HCT116 (cell line): ENCODE data around the gene CERT1.

Experiments used
- CBX3 ChIP-seq: IDR thresholded peaks from 2 replicates; pipeline ENCODE4 v1.6.1; 2012; ENCODE audit warnings: low read depth
- EGR1 ChIP-seq: IDR thresholded peaks from 2 replicates; pipeline ENCODE4 v1.6.1; 2012; ENCODE audit warnings: low read depth
- EZH2phosphoT487 ChIP-seq: fragments of 200-600 bp; IDR thresholded peaks from 2 replicates; pipeline ENCODE4 v1.6.1; 2018; ENCODE audit warnings: antibody characterized with exemption, borderline replicate concordance
- POLR2A ChIP-seq: IDR thresholded peaks from 2 replicates; pipeline ENCODE4 v1.7.0; 2011; ENCODE audit warnings: borderline replicate concordance; ENCODE audit not compliant: insufficient read depth, insufficient read length; ENCODE audit errors: extremely low read depth
- POLR2AphosphoS5 ChIP-seq: IDR thresholded peaks from 2 replicates; pipeline ENCODE4 v1.6.1; 2011; ENCODE audit warnings: mild to moderate bottlenecking, low read depth, low read length, moderate library complexity
- RAD21 ChIP-seq: IDR thresholded peaks from 2 replicates; pipeline ENCODE4 v1.6.1; 2012; ENCODE audit warnings: low read depth, mild to moderate bottlenecking
- TF ChIP-seq, protein P1 (sequence below), 3 experiments: fragments of 200-600 bp in 1 of 3; sonication (generic) in 1 of 3; IDR thresholded peaks in 2 of 3; conservative IDR thresholded peaks in 1 of 3; 2 replicates each; pipeline ENCODE4 v1.5.1; 2012 to 2017; ENCODE audit warnings: low read depth in 2 of 3, low read length in 2 of 3, antibody characterized with exemption in 1 of 3, borderline replicate concordance in 1 of 3, control low read depth in 1 of 3, mild to moderate bottlenecking in 1 of 3, mixed read lengths in 1 of 3, mixed run types in 1 of 3, moderate library complexity in 1 of 3; ENCODE audit not compliant: insufficient read depth in 1 of 3

DNA sequence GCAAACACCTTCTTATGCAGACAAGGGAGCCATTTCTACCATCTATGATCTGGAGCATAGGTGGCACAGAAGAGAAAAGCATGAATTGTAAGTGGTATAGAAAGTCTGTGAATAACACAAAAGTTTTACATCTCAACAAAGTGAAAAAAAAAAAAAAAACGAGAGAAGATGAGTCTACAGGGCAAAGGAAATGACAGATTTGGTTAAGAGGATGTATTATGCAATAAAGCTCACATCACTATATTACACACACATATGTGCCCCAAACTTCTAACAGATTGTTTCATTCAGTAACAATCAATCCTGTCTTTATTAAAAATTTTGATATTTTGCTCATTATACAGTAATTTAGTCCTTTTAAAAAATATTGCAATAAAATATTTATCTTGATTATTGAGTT, 49.8 kb downstream of the CERT1 start:
- no peak for TF ChIP-seq POLR2AphosphoS5
- TF ChIP-seq, protein P1, sequence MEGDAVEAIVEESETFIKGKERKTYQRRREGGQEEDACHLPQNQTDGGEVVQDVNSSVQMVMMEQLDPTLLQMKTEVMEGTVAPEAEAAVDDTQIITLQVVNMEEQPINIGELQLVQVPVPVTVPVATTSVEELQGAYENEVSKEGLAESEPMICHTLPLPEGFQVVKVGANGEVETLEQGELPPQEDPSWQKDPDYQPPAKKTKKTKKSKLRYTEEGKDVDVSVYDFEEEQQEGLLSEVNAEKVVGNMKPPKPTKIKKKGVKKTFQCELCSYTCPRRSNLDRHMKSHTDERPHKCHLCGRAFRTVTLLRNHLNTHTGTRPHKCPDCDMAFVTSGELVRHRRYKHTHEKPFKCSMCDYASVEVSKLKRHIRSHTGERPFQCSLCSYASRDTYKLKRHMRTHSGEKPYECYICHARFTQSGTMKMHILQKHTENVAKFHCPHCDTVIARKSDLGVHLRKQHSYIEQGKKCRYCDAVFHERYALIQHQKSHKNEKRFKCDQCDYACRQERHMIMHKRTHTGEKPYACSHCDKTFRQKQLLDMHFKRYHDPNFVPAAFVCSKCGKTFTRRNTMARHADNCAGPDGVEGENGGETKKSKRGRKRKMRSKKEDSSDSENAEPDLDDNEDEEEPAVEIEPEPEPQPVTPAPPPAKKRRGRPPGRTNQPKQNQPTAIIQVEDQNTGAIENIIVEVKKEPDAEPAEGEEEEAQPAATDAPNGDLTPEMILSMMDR (IDR thresholded peaks at IDR 0.05 in 2 of 3, conservative IDR thresholded peaks at IDR 0.05 in 1 of 3; ENCODE audit: borderline replicate concordance in 1 of 3, insufficient read depth in 1 of 3, low read depth in 2 of 3, low read length in 2 of 3): no peak
- TF ChIP-seq RAD21: no peak
- no peak for TF ChIP-seq POLR2A
- TF ChIP-seq EZH2phosphoT487: no peak
- TF ChIP-seq CBX3: no peak
- TF ChIP-seq EGR1: no peak
